Mesenteric fat pad (tissue), 1 donor: Measurements from ENCODE around the gene TBXAS1. TPM values are rescaled to one million over a fixed set of nuclear protein-coding genes. Genes with fewer than 3 reads are reported as not detected.

Source experiments
- DNase-seq: peaks from one replicate; pipeline ENCODE4 v3.0.0-alpha.2; 2020; ENCODE audit warnings: low spot score
- total RNA-seq: library from RNA; stranded (reverse); fragmentation: NEBNext Ultra II Directional; extraction: Animal tissue kit (Norgen Biotek cat#: 25700); gene quantifications from one replicate; pipeline ENCODE4 v1.2.1, GENCODE V29; 2021
- donor health status: DM: yes; HTN: yes; CAD: no.

TBXAS1 gene
- total RNA-seq, 1 donor from 2014 or later = 35.2 TPM

DNA sequence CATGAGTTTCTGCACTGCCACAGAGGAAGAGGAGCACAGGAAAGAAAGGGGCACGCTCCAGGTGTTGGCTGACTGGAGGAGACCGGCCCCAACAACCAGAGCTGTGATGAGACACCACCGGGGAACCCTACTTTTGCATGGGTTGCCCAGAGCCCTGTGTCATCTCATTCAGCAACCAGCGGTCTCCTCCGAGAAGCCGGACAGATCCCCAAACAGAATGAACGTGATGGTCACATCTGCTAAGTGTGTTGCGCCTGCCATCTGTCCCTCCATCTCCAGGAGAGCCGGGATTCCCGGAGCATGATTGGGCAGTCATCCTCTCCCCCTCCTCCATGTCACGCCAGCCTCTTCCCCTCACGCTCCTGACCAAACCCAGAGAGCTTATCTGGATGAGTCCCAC is 210.8 kb downstream of the TBXAS1 start:
- peak; percentile 82 for DNase-seq

DNA sequence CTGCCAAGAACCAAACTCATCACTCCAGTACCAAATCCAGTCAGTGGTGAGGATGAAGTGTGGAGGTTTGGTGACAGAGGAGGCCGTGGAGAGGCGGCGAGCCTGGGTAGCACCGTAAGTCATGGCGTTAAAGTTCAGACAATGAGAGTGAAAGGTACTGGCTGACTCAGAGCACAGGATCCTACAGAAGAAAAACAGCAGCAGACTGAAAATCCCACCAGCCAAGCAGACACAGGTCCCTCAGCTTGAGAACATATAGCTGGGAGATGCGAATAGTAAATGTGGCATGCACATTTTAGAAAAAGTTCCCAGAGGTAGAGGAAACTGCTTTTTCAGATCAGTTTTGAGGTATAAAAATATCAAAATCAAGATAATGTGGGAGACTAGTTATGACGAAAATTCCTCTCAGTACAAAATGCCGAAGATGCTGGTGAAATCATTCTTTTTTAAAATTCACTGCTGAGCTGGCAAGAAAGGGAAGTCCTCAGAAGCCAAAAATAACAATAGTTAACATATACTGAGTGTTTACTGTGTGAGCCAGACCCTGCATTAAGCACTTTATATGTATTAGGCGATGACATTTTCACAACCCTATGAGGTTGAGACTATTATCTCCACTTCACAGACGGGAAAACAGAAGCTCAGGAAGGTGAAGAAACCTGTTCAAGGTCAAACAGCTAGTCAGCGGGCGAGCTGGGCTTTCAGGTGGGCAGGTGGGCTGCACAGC is 212.8 kb downstream of the TBXAS1 start:
- no peak for DNase-seq

DNA sequence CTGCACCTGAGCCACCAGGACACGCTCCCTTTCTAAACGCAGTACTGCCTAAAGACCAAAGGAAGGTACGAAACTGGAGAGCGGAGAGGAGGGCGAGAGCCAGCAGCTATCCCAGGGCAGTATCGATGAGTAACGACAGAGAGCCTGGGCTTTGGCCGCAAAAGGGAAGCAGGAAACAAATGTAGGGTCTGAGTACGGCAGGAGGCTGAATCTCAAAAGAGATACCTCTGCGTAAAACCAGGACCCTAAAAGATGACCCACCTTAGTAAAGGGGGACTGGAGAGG is 213.3 kb downstream of the TBXAS1 start:
- no peak for DNase-seq

DNA sequence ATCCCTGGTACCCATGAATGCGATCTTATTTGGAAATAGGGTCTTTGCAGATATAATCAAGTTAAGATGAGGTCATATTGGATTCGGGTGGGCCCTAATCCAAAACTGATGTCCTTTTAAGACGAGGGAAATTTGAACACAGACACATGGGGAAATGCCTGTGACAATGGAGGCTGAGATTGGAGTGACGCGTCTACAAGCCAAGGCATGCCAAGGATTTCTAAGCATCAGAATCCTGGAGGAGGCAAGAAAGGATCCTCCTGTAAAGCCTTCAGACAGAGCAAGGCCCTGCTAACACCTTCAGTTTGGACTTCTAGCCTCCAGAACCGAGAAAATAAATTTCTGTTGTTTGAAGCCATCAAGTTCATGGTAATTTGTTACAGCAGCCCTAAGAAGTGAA is 215.2 kb downstream of the TBXAS1 start:
- no peak for DNase-seq

DNA sequence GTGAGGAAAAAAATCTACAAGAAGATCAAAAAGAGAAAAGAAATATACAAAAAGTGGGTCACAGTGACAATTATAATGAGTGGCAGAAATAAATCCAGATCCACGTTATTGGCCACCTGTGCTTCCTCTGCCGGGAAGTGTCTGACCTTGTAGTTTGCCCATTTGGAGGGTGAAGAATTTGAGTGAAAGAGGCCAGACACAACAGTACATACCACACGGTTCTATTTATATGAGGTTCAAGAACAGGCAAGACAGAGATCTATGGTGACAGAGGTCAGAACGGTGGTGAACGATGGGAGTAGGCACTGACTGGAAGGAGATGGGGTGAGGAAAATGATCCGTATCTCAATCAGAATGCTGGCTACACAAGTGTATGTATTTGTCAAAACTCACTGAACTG is 216.6 kb downstream of the TBXAS1 start:
- DNase-seq = no peak

DNA sequence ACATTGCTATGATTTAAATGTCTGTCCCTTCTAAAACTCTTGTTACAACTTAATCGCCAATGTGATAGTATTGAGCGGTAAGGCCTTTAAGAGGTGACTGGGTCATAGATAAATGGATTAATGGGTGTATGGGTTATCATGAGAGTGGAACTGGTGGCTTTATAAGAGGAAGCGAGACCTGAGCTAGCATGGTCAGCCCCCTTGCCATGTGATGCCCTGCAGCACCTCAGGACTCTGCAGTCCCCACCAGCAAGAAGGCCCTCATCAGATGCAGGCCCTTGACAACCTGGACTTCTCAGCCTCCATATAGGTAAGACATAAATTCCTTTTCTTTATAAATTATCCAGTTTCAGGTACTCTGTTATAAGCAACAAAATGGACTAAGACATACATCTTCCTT is 218.1 kb downstream of the TBXAS1 start:
- no peak for DNase-seq

DNA sequence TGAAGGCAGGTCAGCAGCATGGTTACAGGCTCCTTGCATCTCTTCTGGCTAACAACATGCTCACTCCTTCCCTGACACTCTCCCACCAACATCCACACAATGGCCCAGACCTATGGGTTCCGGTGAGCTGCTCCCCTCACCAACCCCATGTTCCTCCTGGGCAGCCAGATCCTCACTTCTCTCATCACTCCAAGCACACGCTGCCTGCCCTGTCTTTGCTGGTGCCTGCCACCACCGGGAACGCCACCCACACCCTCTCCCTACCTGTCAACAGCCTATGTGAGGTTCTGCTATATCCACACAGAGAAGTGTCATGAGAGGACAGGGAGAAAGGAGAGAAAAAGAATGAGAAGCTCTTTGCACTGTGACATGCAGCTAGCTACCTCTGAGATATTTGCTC is 219.1 kb downstream of the TBXAS1 start:
- DNase-seq = no peak

DNA sequence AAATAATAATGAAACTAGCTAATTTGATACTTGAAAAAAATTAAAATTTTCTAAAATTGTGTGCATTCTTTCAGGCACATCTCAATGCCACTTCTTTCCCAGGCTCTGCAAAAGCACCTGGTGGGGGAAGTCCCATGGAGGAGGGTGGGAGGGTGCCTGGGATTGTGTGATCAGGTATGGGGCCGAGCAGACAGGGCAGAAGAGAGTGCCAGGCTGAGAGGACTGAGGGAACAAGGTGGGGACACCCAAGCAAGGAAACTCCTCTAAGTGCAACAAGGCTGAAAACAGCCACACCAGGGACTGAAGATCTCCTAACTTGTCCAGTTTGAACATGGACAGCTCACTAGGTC is 219.9 kb downstream of the TBXAS1 start:
- DNase-seq = no peak

DNA sequence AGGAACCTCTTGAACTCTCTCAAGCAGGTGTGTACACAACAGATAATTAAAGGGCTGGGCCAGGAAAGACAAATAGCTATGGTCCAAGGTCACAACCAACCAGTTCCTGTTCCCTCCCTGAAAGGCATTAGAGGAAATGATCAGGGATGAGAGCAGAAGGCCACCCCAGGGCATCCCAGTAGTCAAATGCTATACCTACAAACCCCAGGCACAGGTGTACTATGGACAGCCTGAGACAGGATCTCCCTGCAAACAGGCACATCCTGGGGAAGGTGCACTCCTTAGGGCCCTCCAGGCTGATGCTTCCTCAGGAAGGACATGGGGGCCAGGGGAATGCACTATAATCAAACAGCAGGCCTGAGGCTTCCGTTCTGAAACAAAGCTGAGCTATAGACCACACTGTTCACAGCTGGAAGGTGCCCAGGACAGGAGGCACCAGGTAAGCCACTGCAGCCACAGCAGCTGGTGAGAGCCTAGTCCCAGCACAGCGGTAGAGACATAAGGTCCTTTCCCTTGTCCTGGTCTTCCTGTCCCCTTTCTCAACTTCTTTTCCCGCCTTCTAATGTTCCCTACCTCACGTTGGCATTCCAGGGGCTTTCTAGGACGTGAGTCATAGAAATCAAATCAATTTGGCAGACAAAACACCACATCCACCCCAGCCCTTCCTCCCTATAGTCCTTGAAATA is 220.4 kb downstream of the TBXAS1 start:
- no peak for DNase-seq

DNA sequence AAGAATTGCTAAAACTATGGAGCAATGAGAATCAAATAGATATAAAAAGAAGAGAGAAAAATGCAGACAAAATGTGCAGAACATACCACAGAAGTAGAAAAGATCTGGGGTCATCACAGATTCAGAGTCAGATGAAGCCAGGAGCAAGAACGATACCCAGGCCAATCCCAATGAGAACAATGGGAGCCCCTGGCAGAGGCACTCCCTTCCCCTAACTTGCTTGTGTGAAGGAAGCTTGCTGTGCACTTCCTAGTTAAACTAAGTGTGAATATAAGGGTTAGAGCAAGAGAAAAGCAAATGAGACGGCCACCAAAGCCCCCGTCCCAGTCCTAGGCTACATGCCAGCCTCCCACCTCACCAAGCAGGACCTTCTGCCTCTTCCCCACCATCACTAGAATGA is 221.0 kb downstream of the TBXAS1 start:
- DNase-seq = no peak

DNA sequence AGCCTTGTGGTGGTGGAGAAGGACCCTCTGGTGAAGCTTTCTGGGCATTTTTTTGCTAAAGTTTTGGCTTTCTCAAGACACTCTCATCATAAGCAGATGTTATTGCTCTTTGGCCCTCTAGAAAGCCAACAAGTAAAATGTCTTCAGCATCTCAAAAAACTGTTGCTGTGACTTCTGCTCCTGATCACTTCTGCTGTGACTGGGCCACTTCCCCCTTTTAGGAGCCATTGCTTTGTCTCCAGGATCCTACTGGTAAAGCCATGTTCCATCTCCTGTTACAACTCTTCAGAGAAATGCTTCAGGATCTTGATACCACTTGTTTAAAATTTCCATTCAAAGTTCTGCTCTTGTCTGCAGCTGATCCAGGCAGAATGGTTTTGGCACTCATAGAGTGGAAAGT is 222.8 kb downstream of the TBXAS1 start:
- DNase-seq = no peak

DNA sequence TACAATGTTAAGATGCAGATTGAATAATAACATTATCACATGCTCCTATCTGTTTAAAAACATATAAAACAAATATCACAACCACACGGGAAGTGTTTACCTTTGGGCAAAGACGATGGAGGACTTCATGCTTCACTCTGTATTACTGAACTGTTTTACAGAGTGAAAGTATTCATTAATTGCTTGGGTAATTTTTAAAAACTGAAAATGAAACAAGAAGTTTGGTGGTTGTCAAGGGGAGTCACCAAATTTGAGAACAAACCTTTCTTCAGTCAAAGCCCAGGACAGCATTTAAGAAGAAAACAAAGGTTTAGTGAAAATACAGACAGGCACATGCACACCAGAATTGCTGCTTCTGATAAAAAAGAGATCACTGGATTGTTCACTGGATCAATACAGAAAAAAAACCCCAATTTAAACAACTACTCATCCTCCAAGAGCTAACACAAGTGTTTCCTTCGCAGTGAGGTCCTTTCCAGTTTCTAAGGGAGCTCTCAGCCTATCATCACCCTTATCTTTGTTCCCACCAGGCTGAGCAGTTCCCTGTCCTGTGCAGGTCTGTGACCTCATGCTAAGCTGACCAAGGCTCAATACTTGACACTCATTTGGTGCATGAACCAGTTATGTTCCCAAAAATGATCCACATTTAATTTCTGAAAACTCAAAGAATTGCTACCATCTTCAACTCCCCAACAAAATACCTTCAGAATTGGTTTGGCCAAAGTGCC is 224.9 kb downstream of the TBXAS1 start:
- no peak for DNase-seq

DNA sequence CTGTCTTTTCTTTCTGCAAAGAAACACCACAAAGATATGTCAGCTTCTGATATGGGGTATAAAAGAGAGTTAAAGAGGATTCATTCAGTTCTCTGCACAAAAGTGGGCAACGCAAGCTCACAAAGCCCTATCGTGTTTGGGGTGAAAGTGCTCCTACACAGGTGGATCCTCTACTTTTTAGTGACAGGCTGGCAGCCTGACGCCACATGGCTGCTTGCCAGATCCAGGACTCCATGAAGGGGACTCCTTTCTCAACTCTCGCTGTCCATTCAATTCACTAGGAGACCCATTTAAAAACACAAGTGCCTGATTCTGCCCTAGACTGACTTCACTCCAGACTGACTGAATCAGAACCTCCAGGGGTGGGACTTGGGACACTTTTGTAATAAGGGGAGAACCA is 225.7 kb downstream of the TBXAS1 start:
- DNase-seq = no peak

DNA sequence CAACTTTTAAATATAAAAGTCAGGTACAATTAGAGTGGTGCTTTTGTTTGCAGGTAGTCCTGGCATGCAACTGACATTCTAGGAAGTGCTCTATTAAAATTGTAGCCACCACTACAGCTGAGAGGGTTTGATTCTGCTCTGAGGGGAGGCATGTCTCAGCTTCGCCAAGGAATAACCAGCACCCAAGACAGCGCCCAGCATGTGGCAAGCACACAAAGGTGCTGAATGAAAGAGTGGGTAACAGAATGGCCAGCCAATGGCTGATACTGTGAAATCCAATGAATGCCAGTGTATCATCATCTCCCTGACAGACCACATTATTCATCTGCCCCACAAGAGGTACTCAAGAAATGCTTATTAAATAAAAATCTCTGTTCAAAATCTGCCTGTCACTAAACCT is 226.8 kb downstream of the TBXAS1 start:
- peak; percentile 33 for DNase-seq

DNA sequence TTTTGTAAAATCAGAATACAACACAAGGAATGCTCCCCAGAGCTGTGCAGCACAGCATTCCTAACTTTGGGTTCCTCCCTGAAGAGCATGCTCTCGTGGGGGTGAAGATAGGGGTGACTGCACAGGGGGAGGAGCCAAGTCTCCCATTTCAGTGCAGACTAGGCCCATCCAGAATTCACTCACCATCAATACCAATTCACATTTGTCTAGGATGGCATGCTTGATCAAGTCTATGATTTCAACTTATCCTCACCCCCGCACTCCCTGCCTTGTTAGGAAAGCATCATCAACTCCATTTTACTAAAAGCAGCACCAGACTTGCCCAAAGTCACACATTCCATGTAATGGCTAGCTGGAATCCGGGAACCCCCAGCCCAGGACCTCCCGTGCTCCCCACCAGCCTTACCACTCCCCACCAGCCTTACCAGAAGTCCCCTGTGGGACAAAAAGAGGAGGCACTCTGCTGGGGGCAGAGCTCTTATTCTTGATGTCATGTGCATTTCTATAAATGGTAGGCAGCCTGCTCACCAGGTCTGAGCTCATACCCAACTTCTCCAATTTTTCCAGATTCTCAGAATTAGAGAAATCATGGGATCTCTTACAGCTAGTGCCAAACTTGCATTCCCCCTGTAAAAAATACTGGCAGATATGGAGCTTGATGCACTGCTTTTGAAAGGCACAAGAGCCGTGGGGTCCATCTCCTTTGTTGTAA is 227.5 kb downstream of the TBXAS1 start:
- DNase-seq = peak; percentile 49

DNA sequence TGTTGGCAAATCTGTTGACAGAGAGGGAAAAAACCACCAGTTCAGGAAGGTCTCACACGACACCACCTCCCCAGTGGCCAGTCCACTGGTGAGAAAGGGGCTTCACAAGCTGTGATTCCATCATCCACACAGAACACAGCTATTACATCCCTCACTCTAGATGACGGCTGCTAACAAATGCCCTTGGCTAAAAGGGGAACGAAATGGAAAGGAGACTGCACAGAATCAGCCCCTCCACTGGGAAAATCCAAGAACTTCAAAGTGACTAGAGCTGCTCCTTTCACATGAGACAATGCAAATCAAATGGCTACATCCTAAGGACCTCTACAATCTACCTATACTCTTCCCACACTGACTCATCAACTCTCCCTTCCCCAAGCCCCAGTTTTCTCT is 228.1 kb downstream of the TBXAS1 start:
- peak; percentile 26 for DNase-seq

DNA sequence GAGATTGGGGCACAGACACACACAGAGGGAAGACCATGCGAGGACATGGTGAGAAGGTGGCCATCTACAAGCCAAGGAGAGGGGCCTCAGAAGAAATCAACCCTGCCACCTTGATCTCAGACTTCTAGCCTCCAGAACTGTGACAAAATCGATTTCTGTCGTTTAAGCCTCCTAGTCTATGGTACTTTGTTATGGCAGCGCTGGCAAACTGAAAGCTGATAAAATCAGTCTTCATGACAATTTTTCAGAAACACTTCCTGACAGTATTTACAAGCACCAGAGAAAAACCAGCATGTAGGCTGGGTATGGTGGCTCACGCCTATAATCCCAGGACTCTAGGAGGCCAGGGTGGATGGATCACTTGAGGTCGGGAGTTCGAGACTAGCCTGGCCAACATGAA is 229.5 kb downstream of the TBXAS1 start:
- no peak for DNase-seq

DNA sequence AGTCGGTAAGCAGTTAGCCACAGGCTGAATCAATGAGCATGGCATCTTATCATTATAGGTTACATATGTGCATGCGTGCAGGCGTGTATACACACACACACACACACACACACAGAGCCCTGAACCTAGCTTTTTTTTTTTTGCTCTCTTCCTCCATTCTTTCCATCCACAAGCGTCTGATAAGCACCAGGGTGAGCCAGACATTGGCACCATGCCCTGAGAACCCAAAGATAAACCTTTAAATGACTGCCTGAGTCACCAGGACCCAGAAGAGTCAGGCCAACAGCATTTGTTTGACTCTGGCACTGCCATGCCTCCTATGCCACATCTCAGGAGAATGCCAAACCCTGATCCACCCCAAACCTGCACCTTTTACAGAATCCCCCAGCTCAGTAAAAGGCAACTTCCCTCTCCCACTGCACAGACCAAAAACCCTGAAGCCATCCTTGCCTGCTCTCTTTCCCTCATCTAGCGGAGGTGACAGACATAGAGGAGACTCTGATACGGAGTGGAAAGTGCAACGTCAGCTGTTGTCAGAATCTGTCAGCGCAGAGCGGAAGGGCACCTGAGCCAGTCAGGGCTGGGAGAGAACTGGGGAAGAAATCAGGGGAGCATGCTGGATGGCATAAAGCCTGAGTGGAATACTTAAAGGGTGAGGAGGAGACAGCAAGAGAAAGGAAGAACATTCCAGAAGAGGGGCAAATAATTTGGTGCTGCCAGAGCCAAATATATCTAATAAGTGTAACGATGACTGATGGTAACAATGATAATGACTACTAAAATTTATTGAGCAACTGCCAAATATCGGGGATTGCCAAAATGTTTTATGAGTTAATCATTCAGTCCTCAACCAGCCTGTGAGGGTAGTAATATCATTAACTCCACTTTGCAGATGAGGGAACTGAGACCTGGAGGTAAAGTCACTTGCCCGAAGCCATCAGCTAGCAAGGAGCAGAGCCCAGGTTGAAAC is 230.5 kb downstream of the TBXAS1 start:
- no peak for DNase-seq

DNA sequence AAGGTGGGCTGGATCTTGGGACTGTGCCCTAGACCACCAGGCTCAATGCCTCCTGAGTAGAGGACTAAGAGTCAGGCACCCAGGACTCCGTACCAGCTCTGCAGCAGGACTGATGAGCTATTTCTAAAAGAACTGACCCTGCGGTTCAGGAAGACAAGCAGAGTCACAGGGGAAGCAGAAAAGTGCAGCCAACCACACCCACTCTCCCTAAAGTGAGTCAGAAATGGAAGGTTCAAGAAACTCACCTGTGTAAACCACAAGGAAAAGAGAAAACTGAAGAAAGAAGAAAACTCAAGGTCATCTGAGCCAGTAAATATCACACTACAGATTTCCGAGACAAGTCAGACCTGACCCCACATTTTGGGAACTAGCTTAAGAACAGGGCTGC is 231.2 kb downstream of the TBXAS1 start:
- DNase-seq = no peak

DNA sequence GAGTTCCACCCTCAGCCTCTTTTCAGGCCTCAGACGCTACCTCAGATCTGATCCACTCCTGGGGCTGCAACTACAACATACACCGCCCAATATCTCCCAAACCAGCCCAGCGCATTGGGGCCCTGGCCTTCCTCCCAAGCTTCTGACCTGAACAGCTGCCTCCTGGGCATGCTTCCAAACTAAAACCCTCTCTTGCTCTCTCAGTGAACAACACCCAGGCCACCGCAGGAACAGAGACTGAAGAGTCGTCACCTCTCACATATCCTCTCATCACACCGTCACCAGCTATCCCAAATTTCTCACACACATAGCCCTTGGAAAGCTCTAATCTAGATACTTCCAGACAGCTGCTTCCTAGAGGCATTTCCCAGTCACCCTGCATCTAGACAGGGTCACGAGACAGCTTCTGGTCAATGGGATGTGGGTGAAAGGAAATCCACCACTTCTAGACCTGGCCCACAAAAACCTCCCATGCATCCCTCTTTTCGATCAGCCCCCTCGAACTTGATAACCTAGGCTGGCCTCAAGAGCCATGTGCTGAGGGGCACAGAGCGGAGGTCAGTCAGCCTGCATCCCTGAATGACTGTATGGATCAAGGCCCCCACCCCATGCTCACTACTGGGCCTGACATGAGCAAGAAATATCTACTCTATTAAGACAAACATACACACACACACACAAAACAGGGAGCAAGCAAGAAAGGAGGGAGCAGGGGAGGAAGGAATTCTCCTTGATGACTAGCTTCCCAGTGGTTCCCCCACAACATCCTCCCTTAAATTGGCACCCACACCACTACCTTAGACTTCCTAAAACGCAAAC is 231.9 kb downstream of the TBXAS1 start:
- no peak for DNase-seq
